CD4-positive, alpha-beta T cell (primary cell): Measurements from ENCODE around the gene ISYNA1. TPM values are rescaled to one million over a fixed set of nuclear protein-coding genes. Genes with fewer than 3 reads are reported as not detected.
A peak's percentile ranks its signal among the peaks of the same experiment; 100 is the strongest.

Experiments used
- ATAC-seq: fragments of 200-7000 bp; cut with Tn5 transposase; one replicate; pipeline ENCODE4 v1.10.0; 2022; ENCODE audit warnings: mild to moderate bottlenecking; ENCODE audit not compliant: poor library complexity
- CTCF ChIA-PET: fragments of 350-600 bp; sonication (Branson Sonifier 250); formaldehyde crosslinking; loops from one replicate; lab custom pipeline; 2021; ENCODE audit warnings: antibody characterized with exemption, inconsistent platforms; lab: Charles Lee
- POLR2A ChIA-PET: fragments of 350-600 bp; sonication (Branson Sonifier 250); formaldehyde crosslinking; loops from one replicate; lab custom pipeline; 2021; ENCODE audit warnings: antibody characterized with exemption, inconsistent platforms; lab: Charles Lee
- DNase-seq, 14 experiments: peaks; one replicate each; pipeline ENCODE4 v3.0.0-alpha.2; 2013 to 2020; ENCODE audit warnings: mixed read lengths in 2 of 14
- H3K27ac ChIP-seq, 2 donors: one replicate each; pipeline versions ENCODE4 v1.5.1 to v1.7.0; 2013; ENCODE audit warnings: low read length in 2 of 2, low read depth in 1 of 2, mild to moderate bottlenecking in 1 of 2
- H3K27me3 ChIP-seq, 2 experiments: 1 replicate in 1 of 2; 2 replicates in 1 of 2; pipeline versions ENCODE4 v1.6.1 to v1.7.0; 2013; ENCODE audit warnings: low read length in 2 of 2, control low read depth in 1 of 2, mild to moderate bottlenecking in 1 of 2, moderate library complexity in 1 of 2; ENCODE audit not compliant: insufficient read depth in 2 of 2, control insufficient read depth in 1 of 2
- H3K36me3 ChIP-seq: one replicate; pipeline ENCODE4 v1.6.1; 2013; ENCODE audit warnings: low read length, control low read depth; ENCODE audit not compliant: insufficient read depth
- H3K4me1 ChIP-seq: one replicate; pipeline ENCODE4 v1.6.1; 2013; ENCODE audit warnings: low read length, control low read depth; ENCODE audit not compliant: insufficient read depth
- H3K4me3 ChIP-seq: one replicate; pipeline ENCODE4 v1.5.1; 2013; ENCODE audit warnings: mild to moderate bottlenecking, low read length, moderate library complexity
- H3K9me3 ChIP-seq, 2 experiments: 1 replicate in 1 of 2; 2 replicates in 1 of 2; pipeline versions ENCODE4 v1.6.1 to v1.7.0; 2013; ENCODE audit warnings: low read length in 2 of 2, mild to moderate bottlenecking in 2 of 2, control low read depth in 1 of 2, moderate library complexity in 1 of 2; ENCODE audit not compliant: control insufficient read depth in 1 of 2, insufficient read depth in 1 of 2
- H3K27ac Mint-ChIP-seq: one replicate; pipeline ENCODE4 v1.8.0; 2020; ENCODE audit warnings: mixed read lengths
- H3K27me3 Mint-ChIP-seq: one replicate; pipeline ENCODE4 v1.8.0; 2021; ENCODE audit warnings: mixed read lengths
- H3K36me3 Mint-ChIP-seq: one replicate; pipeline ENCODE4 v1.8.0; 2021; ENCODE audit warnings: low read depth, mixed read lengths
- H3K4me1 Mint-ChIP-seq: one replicate; pipeline ENCODE4 v1.8.0; 2021; ENCODE audit warnings: low read depth, mixed read lengths
- H3K4me3 Mint-ChIP-seq: one replicate; pipeline ENCODE4 v1.8.0; 2020; ENCODE audit warnings: mild to moderate bottlenecking, mixed read lengths
- H3K9me3 Mint-ChIP-seq: one replicate; pipeline ENCODE4 v1.8.0; 2020; ENCODE audit warnings: mixed read lengths
- intact Hi-C, 2 experiments: fragments of 100-400 bp; cut with DNase I in 1 of 2; cut with micrococcal nuclease in 1 of 2; formaldehyde crosslinking; loops; one replicate each; pipeline versions ENCODE4 v1.15.1 to v1.9.0; 2023 to 2025; cut with DNase I, micrococcal nuclease
- total RNA-seq, 174 experiments: library from RNA in 2 of 174; stranded (reverse) in 2 of 174; gene quantifications; one replicate each; pipeline ENCODE4 v1.2.3 and lab custom pipeline; 2021 to 2026
- TF ChIP-seq, protein P1 (sequence below): fragments of 200-600 bp; IDR thresholded peaks from one replicate; pipeline ENCODE4 v1.8.0; 2022; ENCODE audit warnings: antibody characterized with exemption, mild to moderate bottlenecking

Gene ISYNA1
- total RNA-seq, 2 experiments from 2014 or later: 34.1 to 41.3 TPM

DNA sequence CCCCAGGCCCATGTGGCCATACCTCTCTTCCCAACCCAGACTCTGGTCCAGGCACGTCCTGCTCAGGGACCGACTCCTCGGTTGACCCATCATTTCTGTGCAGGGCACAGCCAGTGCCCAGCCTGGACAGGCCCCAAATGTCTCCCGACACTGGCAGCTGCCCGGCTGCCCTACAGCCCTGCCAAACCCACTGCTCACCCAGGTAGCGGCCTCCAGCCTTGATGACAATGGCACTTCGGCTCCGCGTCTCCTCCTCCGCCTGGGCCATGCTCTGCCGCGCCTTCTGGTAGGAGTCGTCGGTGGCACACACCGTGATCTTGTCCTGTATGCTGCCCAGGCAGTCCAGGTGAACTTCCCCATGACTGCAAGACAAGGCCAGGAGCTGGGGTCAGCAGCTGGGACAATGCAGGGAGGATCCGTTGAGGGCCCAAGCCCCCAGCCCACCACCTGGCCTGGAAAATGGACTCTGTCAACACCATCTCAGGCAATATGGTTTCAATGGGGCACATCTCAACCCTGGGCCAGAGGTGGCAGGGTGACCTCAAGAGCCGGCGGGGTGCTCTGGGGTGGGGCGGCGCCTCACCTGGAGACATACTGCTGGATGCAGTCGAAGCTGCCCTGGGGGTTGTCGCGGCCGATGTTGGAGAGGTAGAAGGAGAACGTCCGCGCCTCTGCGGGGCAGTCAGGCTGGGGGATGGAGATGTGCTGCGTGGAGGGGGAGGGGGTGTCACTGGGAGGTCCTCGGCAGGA, 27.5 kb upstream of the ISYNA1 start:
- H3K36me3 Mint-ChIP-seq: peaks cover 41% of the 10 kb centered on the region
- POLR2A ChIA-PET: no interaction called here
- TF ChIP-seq, protein P1, sequence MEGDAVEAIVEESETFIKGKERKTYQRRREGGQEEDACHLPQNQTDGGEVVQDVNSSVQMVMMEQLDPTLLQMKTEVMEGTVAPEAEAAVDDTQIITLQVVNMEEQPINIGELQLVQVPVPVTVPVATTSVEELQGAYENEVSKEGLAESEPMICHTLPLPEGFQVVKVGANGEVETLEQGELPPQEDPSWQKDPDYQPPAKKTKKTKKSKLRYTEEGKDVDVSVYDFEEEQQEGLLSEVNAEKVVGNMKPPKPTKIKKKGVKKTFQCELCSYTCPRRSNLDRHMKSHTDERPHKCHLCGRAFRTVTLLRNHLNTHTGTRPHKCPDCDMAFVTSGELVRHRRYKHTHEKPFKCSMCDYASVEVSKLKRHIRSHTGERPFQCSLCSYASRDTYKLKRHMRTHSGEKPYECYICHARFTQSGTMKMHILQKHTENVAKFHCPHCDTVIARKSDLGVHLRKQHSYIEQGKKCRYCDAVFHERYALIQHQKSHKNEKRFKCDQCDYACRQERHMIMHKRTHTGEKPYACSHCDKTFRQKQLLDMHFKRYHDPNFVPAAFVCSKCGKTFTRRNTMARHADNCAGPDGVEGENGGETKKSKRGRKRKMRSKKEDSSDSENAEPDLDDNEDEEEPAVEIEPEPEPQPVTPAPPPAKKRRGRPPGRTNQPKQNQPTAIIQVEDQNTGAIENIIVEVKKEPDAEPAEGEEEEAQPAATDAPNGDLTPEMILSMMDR: no peak
- peaks cover 41% of the 10 kb centered on the region for H3K4me1 ChIP-seq
- H3K27me3 Mint-ChIP-seq: no peaks in the 10 kb centered on the region
- H3K9me3 ChIP-seq: no peaks in the 10 kb centered on the region
- no peaks in the 10 kb centered on the region for H3K27me3 ChIP-seq
- H3K4me1 Mint-ChIP-seq: peaks cover 10% of the 10 kb centered on the region
- H3K9me3 Mint-ChIP-seq: no peaks in the 10 kb centered on the region
- DNase-seq: no peak
- peaks cover 63% of the 10 kb centered on the region for H3K36me3 ChIP-seq
- H3K4me3 Mint-ChIP-seq: no peak overlapping the region
- no peak overlapping the region for H3K27ac Mint-ChIP-seq
- no peak overlapping the region for H3K4me3 ChIP-seq
- ATAC-seq: no peak
- H3K27ac ChIP-seq: no peak overlapping the region
- intact Hi-C loops: loop anchor here (5.0 kb wide), 3 partner anchors 212 to 402 kb away; no protein-coding TSS in a partner anchor
- CTCF ChIA-PET: interaction anchor here (2.0 kb wide), 1 partner anchor 77 kb away, joined by 6 read pairs; no protein-coding TSS in a partner anchor

DNA sequence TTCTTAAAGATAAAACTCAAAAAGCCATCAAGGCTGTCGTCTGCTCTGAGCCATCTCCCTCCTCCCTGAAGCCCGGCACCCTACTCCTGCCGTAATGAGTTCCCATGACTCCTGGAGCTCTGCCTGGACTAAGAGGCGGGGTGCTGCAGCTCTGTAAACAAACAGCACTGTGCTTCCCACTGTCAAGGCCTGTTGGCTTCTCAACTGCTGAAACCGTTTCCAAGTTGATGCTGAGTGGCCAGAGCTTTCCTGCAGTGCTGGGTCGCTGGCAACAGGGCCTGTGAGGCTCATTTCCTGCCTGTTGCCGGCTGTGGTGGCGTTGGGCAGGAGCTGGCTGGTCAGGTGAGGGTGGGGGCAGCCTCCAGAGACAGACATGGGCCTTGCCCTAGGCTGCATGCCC, 26.7 kb upstream of the ISYNA1 start:
- Histone ChIP-seq H3K4me3 (no peak overlapping the region), H3K27ac (no peak overlapping the region), H3K9me3 (no peaks in the 10 kb centered on the region), H3K4me1 (peaks cover 33% of the 10 kb centered on the region), H3K36me3 (peaks cover 64% of the 10 kb centered on the region), H3K27me3 (no peaks in the 10 kb centered on the region)
- ChIA-PET POLR2A (no interaction called here), CTCF (interaction anchor here (2.0 kb wide), 1 partner anchor 76 kb away, joined by 6 read pairs; no protein-coding TSS in a partner anchor)
- ATAC-seq (no peak), DNase-seq (no peak)
- no peaks in the 10 kb centered on the region for H3K9me3 Mint-ChIP-seq
- H3K27me3 Mint-ChIP-seq: no peaks in the 10 kb centered on the region
- H3K36me3 Mint-ChIP-seq: peaks cover 42% of the 10 kb centered on the region
- peak overlapping the region; percentile 33 for H3K27ac Mint-ChIP-seq
- TF ChIP-seq, protein P1: no peak
- intact Hi-C loops: loop anchor here (5.0 kb wide), 3 partner anchors 213 to 403 kb away; no protein-coding TSS in a partner anchor
- peaks cover 10% of the 10 kb centered on the region for H3K4me1 Mint-ChIP-seq
- no peak overlapping the region for H3K4me3 Mint-ChIP-seq

DNA sequence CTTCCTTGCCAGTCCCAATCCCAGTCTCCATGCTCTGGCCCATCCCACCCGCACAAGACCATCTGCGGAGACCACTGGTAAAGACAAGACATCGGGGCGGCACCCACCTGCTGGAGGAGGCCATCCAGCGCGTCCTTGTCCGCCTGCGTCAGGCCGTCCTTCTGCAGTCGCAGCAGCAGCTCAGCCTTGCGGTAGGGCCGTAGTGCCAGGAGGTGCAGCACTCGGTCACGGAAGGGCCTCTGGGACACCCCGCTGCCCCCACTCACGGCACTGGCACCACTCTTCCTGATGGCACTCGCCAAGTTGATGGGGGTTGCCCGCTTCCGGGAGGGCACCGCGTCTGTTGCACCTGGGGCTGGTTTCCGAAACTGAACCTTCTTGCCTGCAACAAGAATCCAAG, 23.5 kb upstream of the ISYNA1 start:
- Histone ChIP-seq H3K27ac (no peak overlapping the region), H3K9me3 (no peaks in the 10 kb centered on the region), H3K27me3 (no peaks in the 10 kb centered on the region), H3K4me3 (no peak overlapping the region), H3K36me3 (peaks cover 80% of the 10 kb centered on the region), H3K4me1 (peaks cover 9% of the 10 kb centered on the region)
- ATAC-seq (no peak), DNase-seq (no peak)
- POLR2A ChIA-PET: no interaction called here
- Mint-ChIP-seq H3K27me3 (no peaks in the 10 kb centered on the region), H3K4me1 (peaks cover 5% of the 10 kb centered on the region), H3K9me3 (no peaks in the 10 kb centered on the region), H3K36me3 (peaks cover 64% of the 10 kb centered on the region), H3K27ac (peak overlapping the region; percentile 72), H3K4me3 (no peak overlapping the region)
- TF ChIP-seq, protein P1: no peak
- intact Hi-C loops: no loop called here
- CTCF ChIA-PET: interaction anchor here (0.7 to 2.6 kb wide), 9 partner anchors 10 to 132 kb away, joined by 3 to 17 read pairs (median 4); no protein-coding TSS in a partner anchor
